Measurements from ENCODE around the gene PCDHB2.
"Not testable (repeated sequence)": the region's sequence is repeated elsewhere in the genome, so short reads cannot be mapped to it uniquely, and the experiment has no call there.

GRCh38 chr5:141123396-141124135, 29.2 kb downstream of the PCDHB2 start:
- not testable (repeated sequence) for TF ChIP-seq CREM (IDR thresholded peaks at IDR 0.05; ENCODE audit: low read depth); LARP7 (IDR thresholded peaks at IDR 0.05); CTCF (IDR thresholded peaks at IDR 0.05 in 2 of 3, conservative IDR thresholded peaks at IDR 0.05 in 1 of 3; ENCODE audit: control insufficient read depth in 2 of 3, extremely low read depth in 1 of 3, insufficient read depth in 1 of 3, low read depth in 3 of 3, low read length in 3 of 3); RBBP5 (conservative IDR thresholded peaks at IDR 0.05); EZH2 (IDR thresholded peaks at IDR 0.05; ENCODE audit: borderline replicate concordance, control insufficient read depth, low read depth, low read length); TAF1 (IDR thresholded peaks at IDR 0.05; ENCODE audit: borderline replicate concordance, low read depth, low read length); IRF3 (IDR thresholded peaks at IDR 0.05); SRF (IDR thresholded peaks at IDR 0.05; ENCODE audit: low read depth in 2 of 2, low read length in 2 of 2); MXI1 (IDR thresholded peaks at IDR 0.05; ENCODE audit: low read depth, low read length); CREB1 (IDR thresholded peaks at IDR 0.05; ENCODE audit: low read depth); REST (IDR thresholded peaks at IDR 0.05; ENCODE audit: low read depth, low read length); ZBTB33 (IDR thresholded peaks at IDR 0.05); IKZF1 (conservative IDR thresholded peaks at IDR 0.05)
- TF ChIP-seq, protein P1, sequence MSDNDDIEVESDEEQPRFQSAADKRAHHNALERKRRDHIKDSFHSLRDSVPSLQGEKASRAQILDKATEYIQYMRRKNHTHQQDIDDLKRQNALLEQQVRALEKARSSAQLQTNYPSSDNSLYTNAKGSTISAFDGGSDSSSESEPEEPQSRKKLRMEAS (IDR thresholded peaks at IDR 0.05; ENCODE audit: low read depth, low read length), result not testable (repeated sequence)
